Epithelial cell of proximal tubule (primary cell): ENCODE data around the gene SPATA18. TPM values are rescaled to one million over a fixed set of nuclear protein-coding genes. Genes with fewer than 3 reads are reported as not detected.

Experiments used
- DNase-seq: peaks from one replicate; pipeline ENCODE4 v3.0.0-alpha.2; 2011; ENCODE audit warnings: low read depth
- H3K4me3 ChIP-seq: 2 replicates; pipeline ENCODE4 v1.5.1; 2011; ENCODE audit warnings: low read depth, mild to moderate bottlenecking, low read length
- total RNA-seq: library from RNA; depleted of rRNA; stranded (reverse); fragments of >200 nt; gene quantifications from 2 replicates; pipeline ENCODE4 v1.2.3, GENCODE V29; 2015
- TF ChIP-seq, protein P1 (sequence below): conservative IDR thresholded peaks from 2 replicates; pipeline ENCODE4 v1.5.1; 2012; ENCODE audit warnings: low read depth, mild to moderate bottlenecking, low read length

The SPATA18 gene, protein sequence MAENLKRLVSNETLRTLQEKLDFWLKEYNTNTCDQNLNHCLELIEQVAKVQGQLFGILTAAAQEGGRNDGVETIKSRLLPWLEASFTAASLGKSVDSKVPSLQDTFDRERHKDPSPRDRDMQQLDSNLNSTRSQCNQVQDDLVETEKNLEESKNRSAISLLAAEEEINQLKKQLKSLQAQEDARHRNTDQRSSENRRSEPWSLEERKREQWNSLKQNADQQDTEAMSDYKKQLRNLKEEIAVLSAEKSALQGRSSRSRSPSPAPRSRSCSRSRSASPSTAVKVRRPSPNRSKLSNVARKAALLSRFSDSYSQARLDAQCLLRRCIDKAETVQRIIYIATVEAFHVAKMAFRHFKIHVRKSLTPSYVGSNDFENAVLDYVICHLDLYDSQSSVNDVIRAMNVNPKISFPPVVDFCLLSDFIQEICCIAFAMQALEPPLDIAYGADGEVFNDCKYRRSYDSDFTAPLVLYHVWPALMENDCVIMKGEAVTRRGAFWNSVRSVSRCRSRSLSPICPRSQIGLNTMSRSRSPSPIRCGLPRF
- total RNA-seq = 4.1 and 8.5 TPM in 2 replicates

DNA sequence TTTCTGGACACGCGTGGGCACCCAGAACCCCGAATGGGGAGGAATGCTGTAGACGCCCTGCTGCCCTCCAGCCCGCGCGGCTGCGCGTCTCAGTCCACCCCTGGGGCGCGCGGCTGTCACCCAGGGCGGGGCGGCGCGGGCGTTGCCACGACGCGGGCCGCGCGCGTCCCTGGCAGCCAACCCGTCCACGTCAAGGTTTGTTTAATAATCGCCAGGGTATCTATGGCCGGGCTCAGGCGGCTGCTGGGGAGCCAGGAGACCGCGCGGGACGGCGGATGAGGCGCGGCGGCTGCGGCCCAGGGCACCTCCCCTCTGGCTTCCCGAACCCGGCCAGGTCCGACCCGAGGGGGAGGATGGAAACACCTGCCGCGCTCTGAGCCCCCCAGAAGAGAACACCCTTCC lies at the start of gene SPATA18:
Gene SPATA18 (plus strand): TSS at position 92 of the 402 bp plus-strand sequence. CDS start 401 bp downstream, outside the sequence.
- no peak for DNase-seq

DNA sequence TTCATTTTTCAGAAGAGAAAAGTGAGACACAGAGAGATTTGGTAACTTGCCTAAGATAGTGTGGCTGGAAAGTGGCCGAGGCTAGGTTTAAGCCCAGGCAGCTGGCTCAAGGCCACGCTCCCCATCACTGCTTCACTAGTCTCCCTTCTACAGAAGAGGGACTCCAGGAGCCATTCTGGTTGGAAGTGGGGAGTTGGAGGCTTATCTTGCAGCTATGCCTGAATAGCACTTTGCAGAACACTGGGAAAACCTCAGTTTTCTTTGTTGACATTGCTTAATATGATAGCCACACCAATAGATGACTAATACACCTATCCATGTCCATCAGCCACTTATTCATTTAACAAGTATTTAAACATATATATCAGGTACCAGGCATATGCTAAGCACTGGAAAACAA lies 49.5 kb upstream of the SPATA18 start:
- DNase-seq = no peak
- TF ChIP-seq, protein P1, sequence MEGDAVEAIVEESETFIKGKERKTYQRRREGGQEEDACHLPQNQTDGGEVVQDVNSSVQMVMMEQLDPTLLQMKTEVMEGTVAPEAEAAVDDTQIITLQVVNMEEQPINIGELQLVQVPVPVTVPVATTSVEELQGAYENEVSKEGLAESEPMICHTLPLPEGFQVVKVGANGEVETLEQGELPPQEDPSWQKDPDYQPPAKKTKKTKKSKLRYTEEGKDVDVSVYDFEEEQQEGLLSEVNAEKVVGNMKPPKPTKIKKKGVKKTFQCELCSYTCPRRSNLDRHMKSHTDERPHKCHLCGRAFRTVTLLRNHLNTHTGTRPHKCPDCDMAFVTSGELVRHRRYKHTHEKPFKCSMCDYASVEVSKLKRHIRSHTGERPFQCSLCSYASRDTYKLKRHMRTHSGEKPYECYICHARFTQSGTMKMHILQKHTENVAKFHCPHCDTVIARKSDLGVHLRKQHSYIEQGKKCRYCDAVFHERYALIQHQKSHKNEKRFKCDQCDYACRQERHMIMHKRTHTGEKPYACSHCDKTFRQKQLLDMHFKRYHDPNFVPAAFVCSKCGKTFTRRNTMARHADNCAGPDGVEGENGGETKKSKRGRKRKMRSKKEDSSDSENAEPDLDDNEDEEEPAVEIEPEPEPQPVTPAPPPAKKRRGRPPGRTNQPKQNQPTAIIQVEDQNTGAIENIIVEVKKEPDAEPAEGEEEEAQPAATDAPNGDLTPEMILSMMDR = no peak
- H3K4me3 ChIP-seq = no peak overlapping the region

More for the DNA sequence above, at the start of gene SPATA18:
- TF ChIP-seq, protein P1 = no peak
- H3K4me3 ChIP-seq = peak within 1 kb of the TSS; percentile 85

DNA sequence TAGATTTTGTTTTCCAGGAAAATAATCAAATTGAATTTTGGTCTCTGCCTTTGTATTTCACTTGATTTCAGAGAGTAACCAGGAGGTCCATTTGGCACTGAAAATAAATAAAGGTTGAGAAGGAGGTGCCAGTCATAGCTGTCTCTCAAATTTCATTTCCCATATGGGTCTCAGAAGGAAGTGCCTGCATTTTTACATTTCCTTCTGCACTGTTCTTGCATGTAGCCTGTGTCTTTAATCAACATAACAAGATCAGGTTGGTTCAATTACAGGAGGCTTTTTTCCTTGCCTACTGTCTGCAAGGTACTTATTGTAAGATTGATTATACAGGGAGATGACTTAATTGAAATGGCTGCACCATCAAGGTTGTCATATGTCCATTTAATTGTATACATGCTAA lies 46.7 kb upstream of the SPATA18 start:
- TF ChIP-seq, protein P1 = no peak
- DNase-seq = no peak
- no peak overlapping the region for H3K4me3 ChIP-seq

DNA sequence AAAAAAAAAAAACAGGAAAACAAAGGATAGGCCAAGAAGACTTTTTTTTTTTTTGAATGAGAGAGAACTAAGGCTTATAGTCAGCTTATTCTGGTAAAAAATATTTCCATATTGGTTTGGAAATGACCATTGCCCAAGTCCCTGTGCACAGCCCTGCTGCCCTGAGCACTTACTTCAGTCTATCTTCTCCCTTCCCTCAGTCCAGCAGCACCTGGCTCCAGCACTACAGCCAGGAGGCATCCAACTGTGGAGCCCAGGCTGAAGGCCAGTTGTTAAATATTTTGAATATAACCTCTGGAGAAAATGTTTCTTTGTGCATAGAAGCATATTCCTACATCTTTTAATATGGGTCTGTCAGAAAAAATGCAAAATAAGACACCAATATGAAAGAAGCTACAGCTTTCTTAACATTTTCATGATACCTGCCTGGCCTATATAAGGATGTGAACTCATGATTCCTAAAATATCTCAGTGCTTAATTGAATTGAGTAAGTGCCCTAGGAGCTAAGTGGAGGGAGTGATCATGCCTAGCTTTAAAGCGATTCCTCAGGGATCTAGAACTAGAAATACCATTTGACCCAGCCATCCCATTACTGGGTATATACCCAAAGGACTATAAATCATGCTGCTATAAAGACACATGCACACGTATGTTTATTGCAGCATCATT lies 45.4 kb upstream of the SPATA18 start:
- DNase-seq = no peak
- TF ChIP-seq, protein P1 = no peak

DNA sequence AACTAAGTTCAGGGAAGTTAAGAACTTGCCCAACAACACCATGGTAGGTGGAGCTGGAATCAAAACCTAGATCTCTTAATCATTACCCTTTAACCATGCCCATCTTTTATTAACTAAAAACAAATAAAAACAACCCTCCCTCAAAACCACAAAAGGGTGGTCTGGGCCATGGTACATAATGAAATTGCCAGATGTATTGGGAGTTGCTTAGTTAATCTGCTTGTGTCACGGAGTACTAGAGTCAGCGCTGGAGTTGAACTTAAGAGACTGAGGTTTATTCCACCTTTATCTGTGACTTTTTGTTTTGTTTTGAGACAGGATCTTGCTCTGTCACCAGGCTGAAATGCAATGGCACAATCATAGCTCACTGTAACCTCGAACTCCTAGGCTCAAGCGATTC lies 44.2 kb upstream of the SPATA18 start:
- TF ChIP-seq, protein P1 = no peak
- no peak for DNase-seq
- no peak overlapping the region for H3K4me3 ChIP-seq

More for the DNA sequence above, 45.4 kb upstream of the SPATA18 start:
- H3K4me3 ChIP-seq = no peak overlapping the region

DNA sequence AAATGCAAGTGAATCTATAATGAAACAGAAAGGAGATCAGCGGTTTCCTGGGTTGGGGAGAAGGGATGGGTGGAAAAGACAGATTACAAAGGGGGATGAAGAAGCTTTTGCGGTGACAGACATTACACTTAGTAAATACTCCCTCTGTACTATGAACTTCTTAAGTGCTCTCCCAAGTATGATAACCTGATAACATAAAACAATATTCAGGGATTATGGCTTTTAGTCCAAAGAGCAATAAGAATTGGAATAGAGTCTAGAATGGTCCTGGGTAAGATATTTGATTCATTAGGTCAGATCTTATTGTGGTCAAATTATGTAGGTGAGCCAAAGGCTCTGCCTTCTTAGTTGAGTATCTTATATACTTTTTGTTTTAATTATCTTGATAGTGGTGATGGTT lies 40.1 kb upstream of the SPATA18 start:
- no peak for DNase-seq
- TF ChIP-seq, protein P1 = no peak
- no peak overlapping the region for H3K4me3 ChIP-seq
